Right lobe of liver (tissue), 6 donors: ENCODE data around the gene LDLRAD3. TPM values are rescaled to one million over a fixed set of nuclear protein-coding genes. Genes with fewer than 3 reads are reported as not detected.

Source experiments
- ATAC-seq, 4 donors: fragments of 200-7000 bp; cut with Tn5 transposase; one replicate each; pipeline ENCODE4 v1.9.1; 2020; ENCODE audit warnings: mild to moderate bottlenecking in 4 of 4, moderate library complexity in 4 of 4
- DNase-seq, 3 donors: peaks; one replicate each; pipeline ENCODE4 v3.0.0-alpha.2; 2020
- H3K27ac ChIP-seq, 3 donors: fragments of 200-600 bp; one replicate each; pipeline ENCODE4 v1.8.0; 2022
- H3K27me3 ChIP-seq, 2 donors: fragments of 200-600 bp; one replicate each; pipeline ENCODE4 v1.8.0; 2022
- H3K36me3 ChIP-seq, 4 donors: fragments of 200-600 bp; sonication (generic) in 1 of 4; one replicate each; pipeline versions ENCODE4 v1.5.1 to v1.8.0; 2017 to 2022; ENCODE audit warnings: control low read depth in 1 of 4
- H3K4me1 ChIP-seq, 4 donors: fragments of 200-600 bp; sonication (generic) in 1 of 4; one replicate each; pipeline versions ENCODE4 v1.5.1 to v1.8.0; 2017 to 2022; ENCODE audit warnings: control low read depth in 1 of 4
- H3K4me3 ChIP-seq, 3 donors: fragments of 200-600 bp; one replicate each; pipeline ENCODE4 v1.8.0; 2022
- H3K9me3 ChIP-seq, 4 donors: fragments of 200-600 bp; sonication (generic) in 1 of 4; one replicate each; pipeline versions ENCODE4 v1.5.1 to v1.8.0; 2017 to 2022; ENCODE audit warnings: control low read depth in 1 of 4
- CTCF ChIP-seq, 4 donors: fragments of 200-600 bp in 3 of 4; fragments of 450-650 bp in 1 of 4; IDR thresholded peaks; one replicate each; pipeline versions ENCODE4 v1.5.1 to v1.8.0; 2016 to 2022; ENCODE audit warnings: antibody characterized with exemption in 4 of 4, mild to moderate bottlenecking in 2 of 4
- POLR2A ChIP-seq: fragments of 450-650 bp; IDR thresholded peaks from one replicate; pipeline ENCODE4 v1.6.1; 2017; ENCODE audit warnings: antibody characterized with exemption, mild to moderate bottlenecking
- whole genome bisulfite sequencing: methylation state at CpG from one replicate; pipeline ENCODE4 v1.1.6; 2018; ENCODE audit warnings: low coverage, low lambda C conversion rate; ENCODE audit not compliant: insufficient coverage; ENCODE audit errors: missing lambda C conversion rate; 5-methylcytosine and 5-hydroxymethylcytosine counted together
- intact Hi-C, 2 donors: fragments of 100-400 bp; cut with DNase I; formaldehyde crosslinking; loops; one replicate each; pipeline versions ENCODE4 v1.11.2 to v1.14.1; 2022
- total RNA-seq, 6 experiments: library from RNA; depleted of rRNA in 2 of 6; stranded (reverse); fragments of >200 nt in 2 of 6; fragmentation: NEBNext Ultra II Directional in 3 of 6; extraction: Animal tissue kit (Norgen Biotek cat#: 25700) in 3 of 6; gene quantifications; one replicate each; pipeline versions ENCODE4 v1.1.0 to v1.2.4, GENCODE V29; 2016 to 2023
- donor health status: DM: no; HTN: yes; CAD: no.
- donor health status: DM: no; HTN: no; CAD: no.
- donor health status: DM: no; HTN: no; CAD: no.
- donor health status: DM: no; HTN: yes; CAD: no.
- donor health status: DM: no; HTN: yes; CAD: no.

Gene LDLRAD3
- total RNA-seq, 6 experiments from 2014 or later, result 0.62 to 3.3 (median 2.7) TPM

- no peak for ATAC-seq
Observed at GRCh38 chr11:36092314-36093030, 148.6 kb downstream of the LDLRAD3 start.

DNA sequence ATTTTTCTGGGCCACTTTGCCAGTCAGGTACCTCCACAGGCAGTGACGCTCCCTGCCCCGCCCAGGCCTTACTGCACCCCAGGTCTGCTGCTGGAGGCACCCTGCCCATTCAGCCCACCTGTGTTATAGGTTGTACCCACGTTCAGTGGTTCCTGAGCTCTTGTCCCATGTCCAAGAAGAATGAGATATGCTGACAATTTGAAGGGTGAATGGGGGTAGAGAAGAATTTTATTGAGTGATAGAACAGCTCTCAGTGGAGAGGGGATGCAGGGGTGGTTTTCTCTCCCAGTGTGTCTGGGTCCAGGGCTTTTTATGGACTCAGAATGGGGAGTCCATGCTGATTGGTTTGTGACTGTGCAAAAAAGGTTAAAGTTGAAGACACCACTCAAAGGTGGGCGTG lies 149.7 kb downstream of the LDLRAD3 start:
- H3K9me3 ChIP-seq, result no peaks in the 10 kb centered on the region
- no peaks in the 10 kb centered on the region for H3K27me3 ChIP-seq
- no peak overlapping the region for H3K4me3 ChIP-seq
- no peak overlapping the region for H3K27ac ChIP-seq
- TF ChIP-seq POLR2A, result no peak
- TF ChIP-seq CTCF (IDR thresholded peaks at IDR 0.05), result no peak
- H3K36me3 ChIP-seq, result no peaks in the 10 kb centered on the region
- H3K4me1 ChIP-seq, result no peaks in the 10 kb centered on the region
- 88% methylated on average over 4 of the region's 4 CpGs for WGBS
- DNase-seq (no peak), ATAC-seq (no peak)
- intact Hi-C loops, result no loop called here

More at GRCh38 chr11:36092314-36093030, 148.6 kb downstream of the LDLRAD3 start:
- Histone ChIP-seq H3K4me1 (no peaks in the 10 kb centered on the region), H3K36me3 (no peaks in the 10 kb centered on the region), H3K4me3 (no peak overlapping the region), H3K27ac (no peak overlapping the region), H3K9me3 (no peaks in the 10 kb centered on the region), H3K27me3 (no peaks in the 10 kb centered on the region)
- no peak for TF ChIP-seq POLR2A
- no peak for TF ChIP-seq CTCF (IDR thresholded peaks at IDR 0.05)
- DNase-seq, result no peak
- intact Hi-C loops, result no loop called here
- 26% methylated on average over 3 of the region's 4 CpGs for WGBS

- intact Hi-C loops, result no loop called here
- Histone ChIP-seq H3K27me3 (no peaks in the 10 kb centered on the region), H3K4me1 (no peaks in the 10 kb centered on the region), H3K27ac (no peak overlapping the region), H3K9me3 (no peaks in the 10 kb centered on the region), H3K36me3 (no peaks in the 10 kb centered on the region), H3K4me3 (no peak overlapping the region)
- WGBS, result 96% methylated on average over 2 of the region's 2 CpGs
- TF ChIP-seq POLR2A (no peak), CTCF (IDR thresholded peaks at IDR 0.05) (no peak)
- DNase-seq, result no peak
- ATAC-seq, result no peak
Observed at GRCh38 chr11:36094164-36094563, 150.3 kb downstream of the LDLRAD3 start.

DNA sequence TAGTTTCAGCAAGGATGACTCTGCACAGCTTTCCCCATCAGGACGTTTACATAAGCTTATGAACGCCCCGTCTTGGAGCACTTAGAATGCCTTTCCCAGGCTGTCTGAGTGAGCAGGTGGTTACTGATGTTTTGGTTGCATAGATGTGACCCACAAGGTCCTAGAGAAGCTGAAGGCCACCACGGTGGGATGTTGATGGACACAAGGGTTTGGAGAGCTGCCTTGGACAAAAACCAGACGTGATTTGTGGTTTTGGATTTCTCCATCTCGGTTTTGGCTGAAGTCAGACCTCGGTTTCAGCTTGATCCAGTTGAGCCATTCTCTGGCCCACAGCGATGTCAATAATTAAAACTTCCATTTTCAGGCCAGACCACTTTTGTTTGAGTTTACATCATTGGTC lies 151.9 kb downstream of the LDLRAD3 start:
- H3K4me1 ChIP-seq, result no peaks in the 10 kb centered on the region
- H3K27ac ChIP-seq, result no peak overlapping the region
- no peaks in the 10 kb centered on the region for H3K9me3 ChIP-seq
- DNase-seq (no peak), ATAC-seq (no peak)
- TF ChIP-seq POLR2A (no peak), CTCF (IDR thresholded peaks at IDR 0.05) (no peak)
- no peaks in the 10 kb centered on the region for H3K27me3 ChIP-seq
- no peaks in the 10 kb centered on the region for H3K36me3 ChIP-seq
- intact Hi-C loops, result no loop called here
- no peak overlapping the region for H3K4me3 ChIP-seq
- 73% methylated on average over 4 of the region's 8 CpGs for WGBS
